8988T (cell line): ENCODE results near the gene KLF3.

Experiments used
- DNase-seq: peaks from one replicate; pipeline ENCODE4 v3.0.0; 2011

The KLF3 gene

DNA sequence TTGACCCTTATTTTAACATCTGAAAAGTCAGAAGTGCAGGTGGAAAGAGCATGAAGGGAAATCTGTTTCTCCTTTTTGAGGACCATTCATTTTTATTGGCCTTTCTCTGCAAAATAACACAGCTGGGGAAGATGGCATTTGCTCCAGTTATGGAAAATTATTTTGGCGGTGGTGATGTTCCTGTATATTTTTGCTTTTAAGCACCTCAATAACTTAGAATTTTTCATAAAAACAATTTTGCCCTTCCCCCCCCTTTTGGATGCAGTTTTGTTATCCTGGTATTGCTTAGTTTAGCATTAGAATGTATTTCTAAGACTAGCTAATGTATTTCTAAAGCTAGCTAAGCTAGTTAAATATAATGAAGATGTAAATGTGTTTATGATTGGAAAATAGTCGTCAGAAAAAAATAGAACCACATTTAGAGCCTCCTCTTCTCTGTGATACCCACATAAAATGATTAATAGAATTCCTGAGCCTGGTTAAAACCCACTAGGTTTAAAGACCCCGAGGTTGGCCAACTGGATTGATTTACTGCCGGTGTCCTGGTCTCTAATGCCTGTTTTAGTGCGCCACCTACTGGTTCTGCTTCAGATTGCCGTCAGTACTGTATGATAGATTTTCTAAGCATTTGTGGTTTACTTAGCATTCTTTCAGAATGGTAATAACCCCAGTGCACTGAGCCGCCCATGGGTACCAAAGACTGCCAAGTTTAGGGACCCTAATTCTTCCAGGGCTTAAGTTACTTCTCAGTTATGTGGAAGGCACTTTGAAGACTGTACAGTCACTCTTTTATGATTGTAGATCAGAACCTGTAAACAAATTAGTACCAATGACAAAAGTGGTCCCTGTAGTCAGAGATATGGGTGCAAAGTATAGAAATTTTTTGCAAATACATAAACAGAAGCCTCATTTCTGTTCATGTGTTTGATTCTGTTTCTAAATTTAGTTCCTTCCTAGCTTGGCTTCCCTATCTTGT lies 11.4 kb downstream of the KLF3 start:
- no peak for DNase-seq

DNA sequence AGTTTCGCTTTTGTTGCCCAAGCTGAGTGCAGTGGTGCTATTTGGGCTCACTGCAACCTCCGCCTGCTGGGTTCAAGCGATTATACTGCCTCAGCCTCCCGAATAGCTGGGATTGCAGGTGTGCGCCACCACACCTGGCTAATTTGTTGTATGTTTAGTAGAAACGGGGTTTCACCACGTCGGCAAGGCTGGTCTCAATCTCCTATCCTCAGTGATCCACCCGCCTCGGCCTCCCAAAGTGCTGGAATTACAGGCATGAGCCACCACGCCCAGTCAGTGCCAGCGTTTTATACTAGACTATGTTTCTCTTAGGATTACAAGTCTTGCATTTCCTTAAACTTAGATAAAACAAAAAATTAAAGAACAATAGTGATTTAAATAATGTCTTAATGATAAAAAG lies 13.0 kb downstream of the KLF3 start:
- no peak for DNase-seq

DNA sequence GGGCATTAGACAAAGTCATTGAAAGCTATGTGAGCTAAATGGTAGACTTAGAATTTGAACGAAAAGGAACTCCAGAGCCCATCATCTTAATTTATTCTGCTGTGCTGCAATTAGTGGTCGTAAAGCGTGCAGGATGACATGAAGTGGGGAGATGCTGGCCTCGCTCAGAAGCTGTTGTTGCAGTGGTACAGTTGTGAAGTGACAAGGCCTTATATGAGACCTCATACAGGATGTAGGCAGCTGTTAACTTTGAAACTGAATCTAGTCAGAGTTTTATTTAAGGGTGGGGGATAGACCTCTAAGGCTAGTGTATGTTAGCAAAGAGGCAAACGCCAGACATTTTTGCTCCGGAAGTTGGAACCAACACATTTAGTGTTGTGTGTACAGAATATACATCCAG lies 13.4 kb downstream of the KLF3 start:
- no peak for DNase-seq

DNA sequence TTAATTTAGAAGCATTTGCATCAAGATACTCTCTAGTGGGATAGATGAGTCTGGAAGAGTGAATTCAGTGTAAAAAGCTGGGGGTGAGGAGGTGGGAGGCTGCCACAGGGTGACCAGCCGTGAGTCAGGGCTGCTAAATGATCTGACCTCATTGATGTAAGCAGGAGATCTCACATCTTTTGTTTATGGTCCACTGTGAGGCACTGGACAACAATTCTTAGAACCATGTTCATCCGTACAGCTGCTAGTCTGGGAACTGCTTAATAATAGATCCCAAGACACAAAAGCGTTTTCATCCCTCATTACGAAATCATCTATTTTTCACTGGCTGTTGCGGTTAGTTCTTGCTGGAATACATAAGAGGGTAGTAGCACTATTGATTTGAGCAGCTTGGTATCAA lies 14.1 kb downstream of the KLF3 start:
- no peak for DNase-seq

DNA sequence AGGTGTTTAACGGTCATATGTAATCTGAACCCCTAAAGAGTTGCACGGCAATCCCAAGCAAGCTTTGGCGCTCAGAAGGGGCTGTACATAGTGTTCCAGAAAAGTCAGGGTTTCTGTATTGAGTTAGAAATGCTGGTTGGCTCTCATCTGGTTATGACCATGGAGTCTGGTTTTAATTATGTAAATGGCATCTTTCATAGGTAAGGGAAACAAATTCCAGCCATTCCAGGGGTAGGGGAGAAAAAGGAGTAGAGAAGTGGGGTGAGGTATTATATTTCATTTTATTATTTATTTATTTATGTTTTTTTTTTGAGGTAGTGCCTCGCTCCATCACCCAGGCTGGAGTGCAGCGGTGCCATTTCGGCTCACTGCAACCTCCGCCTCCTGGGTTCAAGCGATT lies 15.9 kb downstream of the KLF3 start:
- no peak for DNase-seq

DNA sequence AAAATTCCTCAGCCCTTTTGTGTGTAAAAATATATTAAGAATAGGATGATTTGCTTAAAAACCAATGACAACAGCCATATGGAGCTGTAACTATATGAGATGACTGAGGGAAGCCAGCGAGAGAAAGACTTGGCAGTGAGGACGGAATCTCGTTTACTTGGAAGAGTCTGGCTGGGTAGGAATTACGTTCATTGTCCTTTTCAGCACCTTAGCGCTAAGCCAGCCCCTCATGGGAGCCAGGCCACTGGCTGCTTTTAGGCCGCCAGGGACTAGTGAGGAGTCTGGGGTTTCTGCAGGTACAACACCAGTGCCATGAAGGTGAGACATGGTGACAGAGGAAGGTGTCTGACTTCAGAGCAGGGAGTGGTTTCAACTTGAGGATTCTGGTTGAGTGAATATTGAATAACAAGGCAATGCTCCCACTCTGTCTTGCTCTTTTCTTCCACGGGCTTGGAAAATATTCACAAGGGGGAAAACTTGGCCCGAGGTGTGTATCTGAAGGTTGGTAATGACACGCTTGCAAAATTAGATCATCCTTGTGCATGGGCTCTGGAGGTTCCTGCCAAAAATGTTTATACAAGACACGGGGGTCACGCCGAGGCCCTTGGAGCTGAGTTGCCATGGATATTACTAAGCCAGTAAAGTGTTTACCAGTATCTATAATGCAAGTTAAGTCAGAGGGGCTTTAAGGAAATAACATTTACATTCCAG lies 17.4 kb downstream of the KLF3 start:
- DNase-seq: no peak

DNA sequence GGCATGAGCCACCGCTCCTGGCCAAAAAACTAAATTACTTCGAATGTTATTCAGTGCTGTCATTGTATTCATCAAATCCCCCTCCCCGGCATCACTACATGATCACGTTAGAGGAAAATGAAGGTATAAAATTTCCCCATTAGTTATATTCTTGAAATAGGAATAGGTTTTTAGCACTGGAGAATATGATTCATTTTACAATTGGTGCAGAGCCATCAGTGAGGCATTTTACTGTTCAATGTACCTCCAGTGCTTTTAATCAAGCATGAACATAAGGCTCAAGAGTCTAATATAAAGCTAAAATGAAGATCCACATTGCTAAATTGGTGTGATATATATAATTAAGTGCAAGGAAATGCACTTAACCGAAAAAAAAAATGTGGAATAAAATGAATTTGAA lies 18.3 kb downstream of the KLF3 start:
- DNase-seq: no peak

DNA sequence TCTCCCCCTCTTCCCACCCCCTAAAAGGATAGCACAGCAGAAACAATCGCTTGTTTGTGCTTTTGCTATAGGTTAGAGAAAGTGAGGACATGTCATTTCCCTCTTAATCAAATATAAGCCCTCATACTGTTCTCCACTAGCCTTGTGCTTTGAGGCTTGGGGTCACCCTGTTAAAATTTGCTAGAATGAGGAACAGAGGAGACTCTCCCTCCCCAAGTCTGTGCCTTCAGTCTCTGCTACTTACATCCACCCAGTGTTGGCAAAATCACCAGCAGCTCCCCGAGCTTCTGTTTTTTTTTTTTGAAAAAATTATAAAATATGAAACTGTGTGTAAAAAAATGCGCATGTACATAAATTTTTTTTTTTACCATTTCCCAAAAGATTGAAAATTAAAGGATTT lies 19.3 kb downstream of the KLF3 start:
- DNase-seq: no peak

DNA sequence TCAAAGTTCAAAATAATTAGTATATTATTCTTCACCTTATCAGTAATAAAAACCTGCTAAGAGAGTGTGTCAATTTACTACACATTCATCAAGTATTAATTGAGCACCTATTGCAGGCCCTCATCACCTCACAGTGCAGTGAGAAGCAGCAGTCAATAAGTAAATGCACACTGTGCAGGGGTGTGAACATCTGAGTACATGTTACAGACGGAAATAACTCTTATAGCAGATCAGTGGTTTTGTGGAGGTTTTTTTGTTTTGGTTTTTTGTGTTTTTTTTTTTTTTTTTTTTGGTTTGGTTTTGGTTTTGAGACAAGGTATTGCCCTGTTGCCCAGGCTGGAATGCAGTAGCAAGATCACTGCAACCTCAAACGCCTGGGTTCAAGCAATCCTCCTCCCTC lies 20.3 kb downstream of the KLF3 start:
- DNase-seq: no peak

DNA sequence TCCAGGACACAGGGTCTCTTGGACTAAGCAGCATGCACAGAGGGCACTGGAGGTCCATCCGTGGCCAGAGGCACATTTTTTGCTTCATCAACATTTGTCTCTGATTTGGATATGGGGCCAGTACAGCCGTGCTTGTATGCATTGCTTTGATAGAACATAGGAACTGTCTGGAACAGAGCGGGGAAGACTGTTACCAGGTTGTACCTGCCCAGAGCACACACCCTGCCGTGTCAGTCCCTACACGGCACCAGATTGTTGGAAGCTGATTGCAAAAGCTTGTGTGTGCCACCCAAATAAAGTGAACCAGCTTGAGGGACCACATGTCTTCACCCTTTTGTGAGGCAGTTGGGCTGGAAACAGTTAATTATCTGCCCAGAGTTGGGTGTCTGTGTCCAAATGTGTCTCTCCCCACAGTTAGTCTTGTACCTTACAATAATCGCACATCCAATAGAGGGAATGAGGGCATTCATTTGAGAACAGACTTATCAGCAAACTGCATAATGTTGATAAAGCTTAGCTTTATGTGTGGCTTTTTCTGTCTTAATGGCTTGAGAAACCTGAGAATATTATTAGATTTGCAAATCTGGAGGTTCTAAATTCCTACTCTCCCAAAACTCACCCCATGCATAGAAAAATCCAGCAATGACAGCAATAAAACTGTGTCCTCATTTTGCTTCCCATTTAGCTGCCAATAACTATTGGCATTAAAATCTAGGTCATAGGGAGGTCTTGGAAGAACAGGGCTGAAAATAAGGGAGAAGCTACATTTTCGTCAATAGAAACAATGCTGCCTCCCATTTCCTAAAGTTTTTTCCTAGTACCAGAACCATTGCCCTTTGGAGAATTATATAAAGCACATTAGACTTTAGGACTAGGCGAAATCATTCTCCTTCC lies 21.2 kb downstream of the KLF3 start:
- no peak for DNase-seq

DNA sequence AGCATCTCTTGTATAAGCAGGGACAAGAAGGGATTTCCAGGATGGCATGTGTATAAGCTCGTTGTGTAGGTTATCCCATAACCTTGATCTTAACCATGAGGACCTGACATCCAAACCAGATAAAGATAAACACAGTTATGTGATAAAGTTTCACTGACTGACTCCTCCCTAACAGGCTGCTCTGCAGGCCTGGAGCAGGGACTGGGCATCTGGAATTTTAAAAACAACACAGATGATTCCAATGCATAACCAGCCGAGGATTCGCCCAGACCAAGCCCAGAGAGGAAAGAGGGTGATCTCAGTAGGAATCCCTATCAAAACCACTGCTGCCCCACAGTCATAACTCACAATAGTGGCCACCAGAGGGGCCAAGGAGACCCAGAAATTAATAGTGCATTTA lies 22.7 kb downstream of the KLF3 start:
- no peak for DNase-seq

DNA sequence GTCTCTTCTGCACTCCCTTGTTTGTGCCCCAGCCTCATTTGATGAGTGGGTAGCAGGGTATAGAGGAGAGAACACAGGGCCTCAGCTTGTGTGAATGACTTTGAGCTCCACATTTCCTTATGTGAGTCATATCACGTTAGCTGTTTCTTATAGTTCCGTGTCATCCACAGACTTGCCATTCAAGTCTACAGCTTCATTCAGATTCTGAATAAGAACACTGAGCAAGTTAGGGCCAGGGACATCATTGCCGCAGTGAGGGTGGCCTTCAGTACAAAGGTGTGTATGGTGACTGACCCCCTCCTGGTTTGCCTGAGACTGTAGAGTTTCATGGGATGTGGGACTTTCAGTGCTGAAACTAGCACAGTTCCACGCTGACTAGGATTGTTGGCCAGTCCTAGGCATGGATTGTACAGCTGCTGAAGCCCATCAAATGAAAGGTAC lies 23.6 kb downstream of the KLF3 start:
- no peak for DNase-seq

DNA sequence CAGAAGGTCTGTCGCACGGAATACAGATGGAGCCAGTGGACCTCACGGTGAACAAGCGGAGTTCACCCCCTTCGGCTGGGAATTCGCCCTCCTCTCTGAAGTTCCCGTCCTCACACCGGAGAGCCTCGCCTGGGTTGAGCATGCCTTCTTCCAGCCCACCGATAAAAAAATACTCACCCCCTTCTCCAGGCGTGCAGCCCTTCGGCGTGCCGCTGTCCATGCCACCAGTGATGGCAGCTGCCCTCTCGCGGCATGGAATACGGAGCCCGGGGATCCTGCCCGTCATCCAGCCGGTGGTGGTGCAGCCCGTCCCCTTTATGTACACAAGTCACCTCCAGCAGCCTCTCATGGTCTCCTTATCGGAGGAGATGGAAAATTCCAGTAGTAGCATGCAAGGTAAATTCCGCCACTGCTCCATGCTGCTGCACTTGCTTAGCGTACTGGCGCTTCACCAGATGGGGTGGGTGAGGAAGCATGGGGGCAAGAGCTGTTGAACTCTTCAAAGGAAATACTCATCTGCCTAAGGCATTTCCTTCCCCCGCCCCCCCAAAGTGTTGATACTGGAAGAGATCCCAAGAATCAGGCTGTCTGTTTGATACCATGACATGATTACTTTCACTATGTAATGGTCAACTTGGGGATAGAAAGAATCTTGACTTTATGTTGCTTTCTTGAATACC lies 24.8 kb downstream of the KLF3 start:
- DNase-seq: no peak

DNA sequence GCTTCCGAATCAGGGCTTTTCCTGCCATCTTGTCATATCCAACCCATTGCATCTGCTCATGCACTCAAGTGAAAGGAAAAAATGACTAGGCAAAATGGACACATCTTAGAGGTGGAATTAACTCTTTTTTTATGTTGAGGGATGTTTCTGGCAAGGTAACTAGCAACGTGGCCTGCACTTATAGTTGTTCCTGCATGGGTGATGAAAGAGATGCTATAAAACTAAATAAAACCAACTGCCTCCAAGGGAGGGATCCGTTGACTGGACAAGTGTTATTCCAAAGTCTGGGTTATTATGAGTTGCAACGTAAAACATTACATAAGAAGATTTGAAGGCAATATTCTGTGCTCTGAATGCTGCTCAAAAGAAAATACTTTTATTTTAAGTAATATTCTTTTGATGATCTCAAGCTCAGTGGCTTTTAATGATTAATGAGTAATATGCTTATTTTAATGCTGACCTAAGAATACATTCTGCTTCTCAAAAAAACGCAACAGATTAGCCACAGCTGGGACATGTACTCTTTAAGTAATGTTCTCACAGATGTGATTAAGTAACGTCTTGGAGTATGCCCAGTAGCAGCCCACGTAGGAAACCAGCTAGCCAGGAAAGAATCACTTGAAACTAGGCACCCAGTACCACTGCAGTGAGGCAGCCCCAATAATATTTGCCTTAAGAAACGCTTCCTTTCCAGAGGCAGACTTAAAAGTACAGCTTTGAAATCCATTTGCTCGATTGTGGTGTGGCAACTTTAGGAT lies 27.4 kb downstream of the KLF3 start:
- no peak for DNase-seq

DNA sequence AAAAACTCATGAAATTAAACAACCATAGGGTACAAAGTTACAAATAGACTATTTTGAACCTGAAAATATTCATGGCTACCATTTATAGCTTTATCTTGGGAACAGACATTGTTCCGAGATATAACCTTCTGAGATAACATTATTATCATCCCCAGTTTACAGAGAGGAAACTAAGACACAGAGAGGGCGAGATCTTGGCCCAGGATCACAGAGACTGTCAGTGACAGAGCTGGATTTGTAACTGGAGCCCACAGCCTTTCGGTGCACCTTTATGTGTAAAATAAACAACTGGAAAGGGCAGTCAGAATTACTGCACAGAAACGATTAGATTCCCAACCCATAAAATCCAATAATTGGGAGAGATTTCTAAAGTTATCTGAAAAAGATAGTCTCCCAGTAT lies 28.4 kb downstream of the KLF3 start:
- no peak for DNase-seq

DNA sequence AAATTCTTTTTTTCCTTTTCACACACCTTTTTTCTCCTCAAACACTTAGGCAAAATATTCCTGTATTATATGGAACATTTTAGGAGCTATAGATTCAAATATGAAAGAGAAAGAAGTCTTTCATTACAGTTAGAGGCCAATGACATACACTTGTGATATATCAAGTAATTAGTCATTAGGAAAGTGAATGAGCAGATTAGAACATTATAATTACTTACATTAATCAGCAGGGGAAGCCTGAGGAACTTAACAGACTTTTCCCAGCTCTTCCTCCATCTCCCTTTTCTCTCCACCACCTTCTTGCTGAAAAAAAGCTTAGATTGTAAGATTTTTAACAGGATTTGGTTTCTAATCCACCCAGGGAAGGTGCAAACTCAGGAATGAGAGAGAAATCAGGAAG lies 29.6 kb downstream of the KLF3 start:
- DNase-seq: no peak

DNA sequence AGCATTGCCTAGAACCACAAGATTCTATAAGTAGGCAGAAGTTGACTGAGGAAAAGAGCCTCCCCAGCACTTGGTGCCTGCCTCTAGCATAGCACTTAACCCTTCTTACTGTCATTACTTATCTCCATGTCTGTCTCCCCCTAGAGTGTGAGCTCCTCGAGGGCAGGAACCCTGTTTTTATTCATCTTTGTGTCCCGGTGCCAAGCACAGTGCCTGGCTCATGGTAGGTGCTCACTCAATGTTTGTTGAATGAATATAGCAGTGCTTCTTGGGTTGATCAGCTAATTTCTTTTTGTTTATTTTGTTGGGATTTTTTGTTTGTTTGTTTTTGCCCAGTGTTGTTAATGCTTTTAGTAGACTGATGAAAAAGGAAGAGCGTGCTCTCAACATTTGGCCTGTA lies 30.3 kb downstream of the KLF3 start:
- DNase-seq: no peak

DNA sequence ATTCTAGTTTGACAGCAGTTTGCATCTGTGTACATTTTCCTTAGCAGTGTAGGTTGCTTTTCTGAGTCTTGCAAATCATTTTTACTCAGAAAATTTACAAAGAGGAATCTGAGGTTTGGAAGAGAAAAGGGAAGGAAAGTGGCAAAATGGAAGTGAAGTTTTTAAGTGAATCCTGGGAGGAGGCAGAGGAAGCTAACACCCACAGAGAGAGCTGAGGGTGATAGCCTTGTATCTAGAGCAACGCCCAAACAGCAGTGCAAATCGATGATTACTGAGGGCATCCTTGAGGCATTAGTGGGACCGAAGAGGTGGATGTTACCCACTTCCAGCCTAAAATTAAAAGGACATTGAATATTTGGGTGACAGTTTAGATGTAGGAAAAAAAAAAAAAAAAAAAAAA lies 31.8 kb downstream of the KLF3 start:
- no peak for DNase-seq

DNA sequence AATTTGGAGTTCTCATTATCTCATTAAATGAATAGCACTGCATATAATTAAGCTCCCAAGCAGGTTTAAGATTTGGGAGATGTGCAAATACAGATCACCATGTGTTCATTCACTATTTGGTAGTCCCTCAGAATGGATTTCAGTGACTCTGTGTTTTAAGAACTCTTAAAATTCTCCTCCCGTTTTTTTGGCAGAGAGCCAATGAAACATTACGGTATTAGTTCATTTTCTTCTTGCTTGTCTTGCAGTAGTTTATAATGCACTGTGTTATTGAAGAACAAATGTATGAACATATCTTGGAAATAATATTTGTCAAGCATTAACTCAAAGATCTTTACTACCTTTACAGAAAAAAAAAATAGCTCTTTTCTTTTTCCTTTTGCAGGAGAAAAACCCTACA lies 32.7 kb downstream of the KLF3 start:
- DNase-seq: no peak

DNA sequence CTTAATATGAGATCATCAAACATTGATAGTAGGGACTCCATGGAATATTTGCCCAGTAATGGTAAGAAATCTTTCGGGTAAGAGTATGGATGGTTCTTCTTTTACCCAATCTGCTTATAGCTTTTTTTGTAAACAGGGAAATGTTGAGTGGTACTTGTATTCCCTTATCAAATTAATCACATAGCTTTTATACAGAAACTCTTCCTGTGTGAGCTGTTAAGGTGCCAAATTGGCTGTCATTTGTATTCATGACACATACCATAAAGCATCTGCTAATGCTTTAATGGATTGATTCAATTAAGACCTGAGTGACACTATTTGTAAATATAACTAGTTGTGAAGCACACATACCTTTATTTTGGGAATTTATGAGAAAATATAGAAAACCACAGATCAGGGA lies 34.2 kb downstream of the KLF3 start:
- DNase-seq: no peak

DNA sequence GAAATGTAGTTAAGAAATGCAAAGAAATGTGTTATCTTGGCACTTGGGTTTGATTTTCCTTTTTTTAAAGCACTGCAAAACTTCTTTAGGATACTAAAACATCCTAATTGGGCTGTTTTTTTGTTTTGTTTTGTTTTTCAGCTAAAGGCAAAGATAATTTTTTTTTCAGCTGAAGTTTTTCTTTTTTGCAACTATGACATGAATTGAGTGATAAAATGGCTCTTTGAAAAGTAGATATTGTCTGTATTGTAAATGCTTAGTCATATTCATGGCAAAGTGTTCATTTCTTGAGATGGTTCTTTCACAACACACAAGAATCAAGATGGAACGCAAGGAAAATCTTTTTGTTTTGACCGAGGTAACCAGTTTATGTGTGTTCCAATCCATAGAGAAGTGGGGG lies 35.1 kb downstream of the KLF3 start:
- no peak for DNase-seq

DNA sequence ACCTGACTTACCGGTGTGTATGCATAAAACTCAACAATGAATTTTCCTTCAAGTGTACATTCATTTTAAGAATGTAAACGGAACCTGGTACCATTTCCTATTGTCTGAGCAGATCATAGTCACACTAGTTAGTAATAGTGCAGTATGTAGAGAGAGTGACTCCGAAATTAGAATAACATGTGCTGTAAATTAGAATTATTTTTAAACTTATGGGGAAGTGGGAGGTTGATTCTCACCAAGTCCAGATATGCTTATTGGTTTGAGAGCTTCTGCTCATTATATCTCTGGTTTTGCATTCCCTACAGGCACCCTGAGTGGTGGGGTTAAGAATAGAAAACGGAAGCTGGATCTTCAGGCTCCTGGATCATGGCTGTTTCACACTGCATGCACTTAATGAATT lies 39.6 kb downstream of the KLF3 start:
- no peak for DNase-seq
